Measurements from ENCODE around the gene VPS33A.
"Not testable (repeated sequence)": the region's sequence is repeated elsewhere in the genome, so short reads cannot be mapped to it uniquely, and the experiment has no call there.

The VPS33A gene

DNA sequence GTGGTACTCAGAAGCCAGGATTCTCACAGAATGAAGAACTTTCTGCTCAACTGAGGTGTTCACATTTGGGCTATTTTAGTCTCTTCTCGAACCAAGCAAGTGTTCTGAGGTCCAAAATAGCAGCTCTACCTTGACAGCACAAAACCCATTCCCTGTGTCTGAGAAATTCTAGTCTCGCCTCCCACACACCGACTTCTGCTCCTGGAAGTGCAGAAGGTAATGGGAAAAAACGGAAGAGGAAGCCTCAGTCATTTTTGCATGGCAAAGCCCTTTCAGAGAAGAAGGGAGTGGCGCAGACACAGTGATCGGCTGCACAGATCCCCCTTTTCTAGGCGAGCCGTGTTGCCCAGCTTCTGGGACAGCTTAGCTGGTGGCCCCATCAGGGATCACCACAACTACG is 31.2 kb upstream of the VPS33A start:
- Histone ChIP-seq H3K9ac (ENCODE audit: low read depth in 1 of 2, low read length in 2 of 2) (no peak overlapping the region), H3K4me1 (ENCODE audit: control insufficient read depth in 2 of 2, insufficient read depth in 2 of 2, low read length in 2 of 2) (no peaks in the 10 kb centered on the region), H3K4me3 (ENCODE audit: low read length in 2 of 2) (no peak overlapping the region), H3K9me3 (ENCODE audit: control insufficient read depth in 2 of 2, low read length in 2 of 2) (no peaks in the 10 kb centered on the region), H3K27me3 (ENCODE audit: control insufficient read depth in 2 of 2, insufficient read depth in 2 of 2, low read length in 2 of 2) (no peaks in the 10 kb centered on the region), H3K27ac (ENCODE audit: low read depth in 2 of 2, low read length in 2 of 2) (no peak overlapping the region), H3K36me3 (ENCODE audit: control insufficient read depth in 2 of 2, insufficient read depth in 2 of 2, low read length in 2 of 2) (peaks cover 19 to 25% of the 10 kb centered on the region in 2 donors)

DNA sequence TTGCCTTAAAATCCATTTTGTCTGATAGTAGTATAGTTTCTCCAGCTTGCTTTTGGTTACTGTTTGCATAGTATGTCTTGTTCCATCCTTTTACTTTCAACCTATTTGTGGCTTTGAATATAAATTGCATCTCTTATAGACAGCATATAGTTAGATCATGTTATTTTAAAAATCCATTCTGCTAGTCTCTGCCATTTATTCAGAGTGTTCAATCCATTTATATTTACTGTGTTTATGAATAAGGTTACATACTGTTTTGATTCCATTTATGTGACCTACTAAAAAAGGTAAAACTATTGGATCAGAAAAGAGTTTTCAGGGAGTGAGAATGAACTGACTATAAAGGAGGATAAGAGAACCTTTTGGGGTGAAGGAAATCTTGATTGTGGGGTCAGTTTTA is 29.6 kb upstream of the VPS33A start:
- no peaks in the 10 kb centered on the region for H3K4me1 ChIP-seq (ENCODE audit: control insufficient read depth in 2 of 2, insufficient read depth in 2 of 2, low read length in 2 of 2)

DNA sequence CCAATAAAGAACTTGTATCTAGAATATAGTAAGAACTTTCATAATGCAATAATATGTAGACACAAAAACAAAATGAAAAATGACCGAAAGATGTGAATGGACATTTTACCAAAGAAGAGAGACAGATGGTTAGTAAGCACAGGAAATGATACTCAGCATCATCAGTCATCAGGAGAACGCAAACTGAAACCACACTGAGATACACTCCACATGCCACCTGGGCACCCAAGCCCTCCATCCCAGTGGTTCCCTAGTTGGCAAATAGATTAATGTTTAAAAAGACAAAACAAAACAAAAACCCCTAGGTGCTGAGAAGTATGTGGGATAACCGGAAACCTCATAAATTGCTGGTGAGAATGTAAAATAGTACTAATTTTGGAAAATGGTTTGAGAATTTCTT is 26.8 kb upstream of the VPS33A start:
- peaks cover 17 to 25% of the 10 kb centered on the region in 2 donors for H3K36me3 ChIP-seq (ENCODE audit: control insufficient read depth in 2 of 2, insufficient read depth in 2 of 2, low read length in 2 of 2)
- H3K9ac ChIP-seq (ENCODE audit: low read depth in 1 of 2, low read length in 2 of 2) = no peak overlapping the region
- no peaks in the 10 kb centered on the region for H3K4me1 ChIP-seq (ENCODE audit: control insufficient read depth in 2 of 2, insufficient read depth in 2 of 2, low read length in 2 of 2)
- H3K27me3 ChIP-seq (ENCODE audit: control insufficient read depth in 2 of 2, insufficient read depth in 2 of 2, low read length in 2 of 2) = no peaks in the 10 kb centered on the region
- no peak overlapping the region for H3K4me3 ChIP-seq (ENCODE audit: low read length in 2 of 2)
- H3K27ac ChIP-seq (ENCODE audit: low read depth in 2 of 2, low read length in 2 of 2) = no peak overlapping the region
- H3K9me3 ChIP-seq (ENCODE audit: control insufficient read depth in 2 of 2, low read length in 2 of 2) = no peaks in the 10 kb centered on the region

More for the DNA sequence above, 29.6 kb upstream of the VPS33A start:
- Histone ChIP-seq H3K4me3 (ENCODE audit: low read length in 2 of 2) (no peak overlapping the region), H3K9me3 (ENCODE audit: control insufficient read depth in 2 of 2, low read length in 2 of 2) (no peaks in the 10 kb centered on the region), H3K27ac (ENCODE audit: low read depth in 2 of 2, low read length in 2 of 2) (no peak overlapping the region), H3K9ac (ENCODE audit: low read depth in 1 of 2, low read length in 2 of 2) (no peak overlapping the region), H3K27me3 (ENCODE audit: control insufficient read depth in 2 of 2, insufficient read depth in 2 of 2, low read length in 2 of 2) (no peaks in the 10 kb centered on the region), H3K36me3 (ENCODE audit: control insufficient read depth in 2 of 2, insufficient read depth in 2 of 2, low read length in 2 of 2) (peaks cover 22% of the 10 kb centered on the region in 2 donors)

DNA sequence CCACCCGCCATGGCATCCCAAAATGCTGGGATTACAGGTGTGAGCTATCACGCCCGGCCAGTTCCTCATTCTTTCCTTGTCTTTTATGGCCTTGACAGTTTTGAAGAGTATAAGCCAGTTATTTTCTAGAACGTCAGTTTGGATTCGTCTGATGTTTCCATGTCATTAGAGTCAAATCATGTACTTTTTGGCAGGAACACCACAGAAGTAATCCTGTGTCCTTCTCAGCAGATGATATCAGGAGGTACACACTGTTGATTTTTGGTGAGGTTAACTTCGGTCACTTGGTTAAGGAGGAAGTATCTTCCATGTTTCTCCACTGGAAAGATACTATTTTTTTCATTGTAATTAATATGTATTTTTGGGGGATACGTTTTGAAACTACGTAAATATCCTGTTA is 25.1 kb upstream of the VPS33A start:
- Histone ChIP-seq H3K27me3 (ENCODE audit: control insufficient read depth in 2 of 2, insufficient read depth in 2 of 2, low read length in 2 of 2) (no peaks in the 10 kb centered on the region), H3K9ac (ENCODE audit: low read depth in 1 of 2, low read length in 2 of 2) (no peak overlapping the region), H3K36me3 (ENCODE audit: control insufficient read depth in 2 of 2, insufficient read depth in 2 of 2, low read length in 2 of 2) (peaks cover 5 to 17% of the 10 kb centered on the region in 2 donors)

DNA sequence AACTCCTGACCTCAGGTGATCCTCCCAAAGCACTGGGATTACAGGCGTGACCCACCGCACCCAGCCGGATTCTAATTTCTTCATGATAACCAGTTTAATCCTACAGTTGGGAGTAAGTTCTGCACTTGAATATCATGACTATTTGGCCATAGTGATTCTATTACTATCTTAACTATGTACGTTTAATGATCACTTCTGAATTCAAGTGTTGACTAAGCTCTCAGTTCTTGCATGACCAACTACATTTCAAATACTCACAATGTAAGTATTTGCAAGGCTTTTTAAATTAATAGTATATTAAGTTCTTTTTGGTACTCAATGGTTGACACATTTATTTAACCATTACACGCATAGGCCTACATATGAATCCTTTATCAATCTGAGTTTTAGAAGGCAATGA is 17.4 kb upstream of the VPS33A start:
- H3K27me3 ChIP-seq (ENCODE audit: control insufficient read depth in 2 of 2, insufficient read depth in 2 of 2, low read length in 2 of 2) = no peaks in the 10 kb centered on the region
- H3K9ac ChIP-seq (ENCODE audit: low read depth in 1 of 2, low read length in 2 of 2) = no peak overlapping the region
- no peaks in the 10 kb centered on the region for H3K9me3 ChIP-seq (ENCODE audit: control insufficient read depth in 2 of 2, low read length in 2 of 2)
- no peak overlapping the region for H3K27ac ChIP-seq (ENCODE audit: low read depth in 2 of 2, low read length in 2 of 2)
- peaks cover 6 to 8% of the 10 kb centered on the region in 2 donors for H3K36me3 ChIP-seq (ENCODE audit: control insufficient read depth in 2 of 2, insufficient read depth in 2 of 2, low read length in 2 of 2)
- H3K4me1 ChIP-seq (ENCODE audit: control insufficient read depth in 2 of 2, insufficient read depth in 2 of 2, low read length in 2 of 2) = no peaks in the 10 kb centered on the region
- no peak overlapping the region for H3K4me3 ChIP-seq (ENCODE audit: low read length in 2 of 2)

More for the DNA sequence above, 25.1 kb upstream of the VPS33A start:
- no peaks in the 10 kb centered on the region for H3K4me1 ChIP-seq (ENCODE audit: control insufficient read depth in 2 of 2, insufficient read depth in 2 of 2, low read length in 2 of 2)
- H3K9me3 ChIP-seq (ENCODE audit: control insufficient read depth in 2 of 2, low read length in 2 of 2) = no peaks in the 10 kb centered on the region
- H3K27ac ChIP-seq (ENCODE audit: low read depth in 2 of 2, low read length in 2 of 2) = no peak overlapping the region
- H3K4me3 ChIP-seq (ENCODE audit: low read length in 2 of 2) = no peak overlapping the region

DNA sequence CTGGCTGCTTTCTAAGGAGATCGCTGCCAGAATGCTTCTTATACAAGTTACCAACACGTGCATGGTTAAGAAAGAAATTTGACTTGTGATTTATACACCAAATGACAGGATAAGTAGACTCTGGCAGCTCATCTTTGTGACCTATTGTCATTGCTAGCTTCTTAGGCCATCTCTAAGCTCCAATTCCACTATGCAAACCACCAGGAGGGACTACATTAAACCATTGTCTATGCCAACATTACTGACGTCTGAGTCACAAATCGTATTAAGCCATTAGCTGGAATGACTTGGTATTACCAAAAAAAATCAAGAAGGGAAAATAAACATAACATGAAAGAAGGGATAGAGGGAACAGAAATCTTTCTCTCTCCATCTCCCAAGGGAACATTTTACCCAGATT is 15.8 kb upstream of the VPS33A start:
- no peak overlapping the region for H3K9ac ChIP-seq (ENCODE audit: low read depth in 1 of 2, low read length in 2 of 2)
- H3K36me3 ChIP-seq (ENCODE audit: control insufficient read depth in 2 of 2, insufficient read depth in 2 of 2, low read length in 2 of 2) = peaks cover 10 to 13% of the 10 kb centered on the region in 2 donors
- H3K4me1 ChIP-seq (ENCODE audit: control insufficient read depth in 2 of 2, insufficient read depth in 2 of 2, low read length in 2 of 2) = no peaks in the 10 kb centered on the region
- H3K9me3 ChIP-seq (ENCODE audit: control insufficient read depth in 2 of 2, low read length in 2 of 2) = no peaks in the 10 kb centered on the region
- no peak overlapping the region for H3K27ac ChIP-seq (ENCODE audit: low read depth in 2 of 2, low read length in 2 of 2)
- no peak overlapping the region for H3K4me3 ChIP-seq (ENCODE audit: low read length in 2 of 2)
- no peaks in the 10 kb centered on the region for H3K27me3 ChIP-seq (ENCODE audit: control insufficient read depth in 2 of 2, insufficient read depth in 2 of 2, low read length in 2 of 2)

DNA sequence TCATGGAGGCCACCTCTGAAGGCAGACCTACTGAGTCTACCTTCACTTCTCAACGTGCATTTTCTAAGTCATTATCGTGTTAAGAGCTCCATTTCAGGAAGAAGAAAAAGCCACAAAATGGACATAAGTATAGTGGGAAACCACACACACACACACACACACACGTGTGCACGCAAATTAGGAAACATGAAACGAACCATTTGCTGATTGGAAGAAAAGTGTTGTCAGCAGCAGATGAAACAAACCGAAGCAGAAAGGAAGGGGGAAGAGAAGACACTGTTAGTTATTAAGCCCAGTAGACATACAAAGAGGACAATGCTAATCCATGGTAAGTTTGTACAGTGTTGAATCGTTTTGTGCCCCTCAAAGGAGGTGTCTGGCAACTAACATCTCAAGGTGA is 9.9 kb upstream of the VPS33A start:
- peaks cover 27 to 29% of the 10 kb centered on the region in 2 donors for H3K36me3 ChIP-seq (ENCODE audit: control insufficient read depth in 2 of 2, insufficient read depth in 2 of 2, low read length in 2 of 2)
- no peaks in the 10 kb centered on the region for H3K27me3 ChIP-seq (ENCODE audit: control insufficient read depth in 2 of 2, insufficient read depth in 2 of 2, low read length in 2 of 2)
- H3K9ac ChIP-seq (ENCODE audit: low read depth in 1 of 2, low read length in 2 of 2) = no peak overlapping the region
- H3K9me3 ChIP-seq (ENCODE audit: control insufficient read depth in 2 of 2, low read length in 2 of 2) = no peaks in the 10 kb centered on the region
- no peak overlapping the region for H3K27ac ChIP-seq (ENCODE audit: low read depth in 2 of 2, low read length in 2 of 2)
- H3K4me3 ChIP-seq (ENCODE audit: low read length in 2 of 2) = no peak overlapping the region
- no peaks in the 10 kb centered on the region for H3K4me1 ChIP-seq (ENCODE audit: control insufficient read depth in 2 of 2, insufficient read depth in 2 of 2, low read length in 2 of 2)

DNA sequence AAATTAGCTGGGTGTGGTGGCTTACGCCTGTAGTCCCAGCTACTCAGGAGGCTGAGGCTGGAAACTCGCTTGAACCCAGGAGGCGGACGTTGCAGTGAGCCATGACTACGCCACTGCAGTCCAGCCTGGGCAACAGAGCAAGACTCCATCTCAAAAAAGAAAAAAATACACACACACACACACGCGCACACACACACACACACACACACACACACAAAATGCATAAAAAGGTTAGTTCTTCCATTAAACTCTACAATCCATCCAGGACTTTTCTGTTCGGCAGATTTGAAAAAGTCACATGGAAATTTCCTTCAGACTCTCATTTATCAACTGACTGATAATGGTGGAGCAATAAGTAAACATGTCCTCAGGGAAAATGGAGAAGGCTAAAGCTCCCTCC is 9.2 kb upstream of the VPS33A start:
- H3K36me3 ChIP-seq (ENCODE audit: control insufficient read depth in 2 of 2, insufficient read depth in 2 of 2, low read length in 2 of 2) = peaks cover 27 to 29% of the 10 kb centered on the region in 2 donors

DNA sequence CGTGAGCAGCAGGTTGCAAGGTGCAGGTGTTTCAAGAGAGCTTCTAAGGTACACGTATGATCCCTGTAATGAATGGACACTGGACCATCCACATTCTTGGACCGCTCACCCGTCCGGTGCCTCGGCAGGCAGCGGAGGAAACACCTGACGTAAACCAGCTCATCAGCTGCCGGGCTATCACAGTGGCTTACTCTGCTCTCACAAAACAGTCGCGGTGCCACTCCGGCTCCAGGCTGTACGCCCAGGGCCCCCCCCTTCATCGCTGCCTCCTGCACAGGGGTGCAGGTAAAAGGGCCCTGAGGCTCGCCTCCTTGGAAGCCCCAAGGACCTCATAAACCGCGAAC is 436 bp downstream of the VPS33A start:
- no peaks in the 10 kb centered on the region for H3K9me3 ChIP-seq (ENCODE audit: control insufficient read depth in 2 of 2, low read length in 2 of 2)
- peak overlapping the region; percentile 89 to 96 for H3K9ac ChIP-seq (ENCODE audit: low read depth in 1 of 2, low read length in 2 of 2)
- H3K36me3 ChIP-seq (ENCODE audit: control insufficient read depth in 2 of 2, insufficient read depth in 2 of 2, low read length in 2 of 2) = peaks cover 7 to 18% of the 10 kb centered on the region in 2 donors

More for the DNA sequence above, 9.2 kb upstream of the VPS33A start:
- H3K4me3 ChIP-seq (ENCODE audit: low read length in 2 of 2) = no peak overlapping the region
- H3K9me3 ChIP-seq (ENCODE audit: control insufficient read depth in 2 of 2, low read length in 2 of 2) = no peaks in the 10 kb centered on the region
- H3K27me3 ChIP-seq (ENCODE audit: control insufficient read depth in 2 of 2, insufficient read depth in 2 of 2, low read length in 2 of 2) = no peaks in the 10 kb centered on the region
- H3K9ac ChIP-seq (ENCODE audit: low read depth in 1 of 2, low read length in 2 of 2) = no peak overlapping the region
- H3K27ac ChIP-seq (ENCODE audit: low read depth in 2 of 2, low read length in 2 of 2) = no peak overlapping the region
- no peaks in the 10 kb centered on the region for H3K4me1 ChIP-seq (ENCODE audit: control insufficient read depth in 2 of 2, insufficient read depth in 2 of 2, low read length in 2 of 2)

DNA sequence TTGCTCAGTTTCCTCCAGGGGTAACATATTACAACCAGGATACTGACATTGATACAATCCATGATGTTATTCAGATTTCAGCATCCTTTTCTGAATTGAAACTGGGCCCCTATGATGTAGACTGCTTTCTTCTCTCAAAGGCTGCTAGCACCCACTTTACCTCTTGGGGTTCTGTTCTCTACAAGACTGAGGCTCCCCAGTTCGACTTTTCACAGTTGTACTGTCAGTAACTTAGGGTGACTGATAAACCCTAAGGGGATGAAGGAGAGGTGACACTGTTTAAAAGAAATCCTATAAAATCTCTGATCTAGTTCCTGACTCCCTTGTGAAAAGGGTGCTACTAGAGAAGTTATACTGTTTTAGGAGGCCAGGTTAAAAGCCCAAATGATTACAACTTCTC is 818 bp downstream of the VPS33A start:
- H3K9ac ChIP-seq (ENCODE audit: low read depth in 1 of 2, low read length in 2 of 2) = peak overlapping the region; percentile 89 to 96
- H3K4me3 ChIP-seq (ENCODE audit: low read length in 2 of 2) = peak overlapping the region; percentile 92 to 96
- H3K9me3 ChIP-seq (ENCODE audit: control insufficient read depth in 2 of 2, low read length in 2 of 2) = no peaks in the 10 kb centered on the region
- H3K27ac ChIP-seq (ENCODE audit: low read depth in 2 of 2, low read length in 2 of 2) = peak overlapping the region; percentile 94 to 96
- H3K36me3 ChIP-seq (ENCODE audit: control insufficient read depth in 2 of 2, insufficient read depth in 2 of 2, low read length in 2 of 2) = peaks cover 7 to 18% of the 10 kb centered on the region in 2 donors
- peaks cover 4 to 13% of the 10 kb centered on the region in 2 donors for H3K4me1 ChIP-seq (ENCODE audit: control insufficient read depth in 2 of 2, insufficient read depth in 2 of 2, low read length in 2 of 2)
- H3K27me3 ChIP-seq (ENCODE audit: control insufficient read depth in 2 of 2, insufficient read depth in 2 of 2, low read length in 2 of 2) = no peaks in the 10 kb centered on the region

More for the DNA sequence above, 436 bp downstream of the VPS33A start:
- Histone ChIP-seq H3K27ac (ENCODE audit: low read depth in 2 of 2, low read length in 2 of 2) (peak overlapping the region; percentile 94 to 96), H3K4me3 (ENCODE audit: low read length in 2 of 2) (peak overlapping the region; percentile 92 to 96), H3K27me3 (ENCODE audit: control insufficient read depth in 2 of 2, insufficient read depth in 2 of 2, low read length in 2 of 2) (no peaks in the 10 kb centered on the region), H3K4me1 (ENCODE audit: control insufficient read depth in 2 of 2, insufficient read depth in 2 of 2, low read length in 2 of 2) (peaks cover 4 to 13% of the 10 kb centered on the region in 2 donors)

DNA sequence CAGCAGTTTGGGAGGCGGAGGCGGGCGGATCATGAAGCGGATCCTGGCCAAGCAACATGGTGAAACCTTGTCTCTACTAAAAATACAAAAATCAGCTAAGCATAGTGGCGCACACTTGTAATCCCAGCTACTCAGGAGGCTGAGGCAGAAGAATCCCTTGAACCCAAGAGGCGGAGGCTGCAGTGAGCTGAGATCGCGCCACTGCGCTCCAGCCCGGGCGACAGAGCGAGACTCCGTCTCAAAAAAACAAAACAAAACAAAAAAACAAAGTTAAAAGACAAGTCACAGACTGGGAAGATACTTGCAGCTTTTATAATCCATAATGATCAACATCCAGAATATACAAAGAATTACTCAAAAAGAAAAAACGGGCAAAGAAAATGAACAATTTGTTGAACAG is 5.6 kb downstream of the VPS33A start:
- peaks cover 16 to 43% of the 10 kb centered on the region in 2 donors for H3K36me3 ChIP-seq (ENCODE audit: control insufficient read depth in 2 of 2, insufficient read depth in 2 of 2, low read length in 2 of 2)

More for the DNA sequence above, 5.6 kb downstream of the VPS33A start:
- H3K9me3 ChIP-seq (ENCODE audit: control insufficient read depth in 2 of 2, low read length in 2 of 2); H3K4me1 ChIP-seq (ENCODE audit: control insufficient read depth in 2 of 2, insufficient read depth in 2 of 2, low read length in 2 of 2); H3K9ac ChIP-seq (ENCODE audit: low read depth in 1 of 2, low read length in 2 of 2); H3K27ac ChIP-seq (ENCODE audit: low read depth in 2 of 2, low read length in 2 of 2); H3K27me3 ChIP-seq (ENCODE audit: control insufficient read depth in 2 of 2, insufficient read depth in 2 of 2, low read length in 2 of 2); H3K4me3 ChIP-seq (ENCODE audit: low read length in 2 of 2): not testable (repeated sequence)

All from mucosa of rectum (tissue), 2 donors.